NCI-H524 treated with DMSO at 0.1 percent for 48 hours (cell line): Measurements from ENCODE around the gene ABCB6.
"Not testable (repeated sequence)": the region's sequence is repeated elsewhere in the genome, so short reads cannot be mapped to it uniquely, and the experiment has no call there.

Experiments used
- DNase-seq: peaks from one replicate; lab custom pipeline; 2025; lab: John Stamatoyannopoulos, UW

ABCB6 gene

DNA sequence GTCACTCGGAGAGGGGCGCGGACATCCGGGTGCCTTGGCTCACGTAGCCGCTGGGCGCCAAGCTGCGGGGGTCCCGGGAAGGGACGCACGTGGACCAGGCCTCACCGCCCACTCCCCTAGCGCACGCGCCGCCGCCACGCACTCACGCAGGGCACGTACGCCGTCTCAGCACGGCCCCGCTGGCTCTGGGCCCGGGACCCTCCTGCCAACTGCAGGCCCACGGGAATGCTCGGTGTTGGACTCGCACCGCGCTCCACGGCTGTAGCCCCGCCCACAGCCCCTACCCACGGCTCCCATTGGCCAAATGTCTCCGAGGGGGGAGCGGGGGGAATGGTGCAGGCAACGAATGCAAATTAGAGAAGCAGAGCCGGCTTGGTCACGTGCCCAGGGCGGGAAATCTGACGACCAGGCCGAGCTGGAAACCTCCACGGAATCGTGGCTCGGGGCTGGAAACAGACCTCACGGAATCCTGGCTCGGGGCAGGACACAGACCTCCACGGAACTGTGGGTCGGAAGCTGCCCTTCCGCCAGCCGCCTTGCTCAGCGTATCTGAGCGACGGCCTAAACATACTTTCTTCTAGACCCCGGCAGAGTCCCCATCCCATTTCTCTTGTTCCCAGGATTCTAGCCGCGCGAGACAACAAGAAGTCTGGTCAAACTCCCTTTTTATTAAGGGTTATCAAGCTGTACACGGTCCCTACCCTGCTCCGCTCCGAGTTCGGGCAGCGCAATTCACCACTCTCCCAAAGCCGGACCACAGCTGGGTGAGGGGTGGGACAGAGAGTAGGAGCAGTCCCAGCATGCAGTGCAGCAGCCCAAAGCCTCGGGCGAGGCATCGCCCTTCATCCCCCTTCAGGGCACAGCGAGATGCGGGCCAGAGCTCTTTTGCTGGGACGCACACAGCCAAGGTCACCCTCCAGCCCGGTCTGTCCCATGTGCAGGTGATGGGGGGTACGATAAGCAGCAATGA lies at the start of gene ABCB6:
Gene ABCB6 (minus strand): TSS at position 227 of the 970 bp plus-strand sequence. CDS start 285 bp downstream, outside the sequence.
- DNase-seq = peak; percentile 48

GRCh38 chr2:219268294-219268693 lies 49.5 kb upstream of the ABCB6 start:
- DNase-seq = no peak

DNA sequence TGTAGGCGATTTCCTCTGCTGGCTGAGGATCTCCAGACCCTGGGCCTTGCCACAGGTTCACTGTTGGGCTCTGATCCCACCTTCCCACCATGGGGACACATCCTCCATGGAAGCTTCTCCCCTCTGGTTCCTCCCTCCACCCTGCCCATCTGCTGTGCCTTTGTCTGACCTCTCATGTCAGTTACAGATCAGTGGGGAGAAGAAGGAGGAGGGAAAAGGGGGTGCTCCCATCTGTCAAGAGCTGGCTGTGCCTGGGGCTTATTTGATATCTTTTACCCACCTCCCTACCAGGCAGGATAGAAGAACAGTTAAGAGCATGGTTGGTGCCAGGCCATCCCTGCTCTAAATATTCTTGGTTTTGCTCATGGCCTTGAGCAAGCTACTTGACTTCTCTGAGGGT lies 48.1 kb upstream of the ABCB6 start:
- no peak for DNase-seq

- no peak for DNase-seq
Observed at GRCh38 chr2:219266232-219266631, 47.5 kb upstream of the ABCB6 start.

GRCh38 chr2:219261024-219261855 lies 42.5 kb upstream of the ABCB6 start:
- DNase-seq = no peak

- not testable (repeated sequence) for DNase-seq
Observed at GRCh38 chr2:219258942-219259341, 40.2 kb upstream of the ABCB6 start.

- no peak for DNase-seq
Observed at GRCh38 chr2:219254590-219255201, 35.9 kb upstream of the ABCB6 start.

- peak; percentile 39 for DNase-seq
Observed at GRCh38 chr2:219253753-219254589, 35.2 kb upstream of the ABCB6 start, which contains the start of gene TUBA4A. TSS of gene TUBA4A (minus strand) at chr2:219253918. CDS start at chr2:219253858, 60 bp downstream.

- DNase-seq = peak; percentile 31
Observed at GRCh38 chr2:219252900-219253752, 34.4 kb upstream of the ABCB6 start, which contains the start of gene TUBA4B. TSS of gene TUBA4B (plus strand) at chr2:219253243. CDS start at chr2:219253408, 165 bp downstream.

DNA sequence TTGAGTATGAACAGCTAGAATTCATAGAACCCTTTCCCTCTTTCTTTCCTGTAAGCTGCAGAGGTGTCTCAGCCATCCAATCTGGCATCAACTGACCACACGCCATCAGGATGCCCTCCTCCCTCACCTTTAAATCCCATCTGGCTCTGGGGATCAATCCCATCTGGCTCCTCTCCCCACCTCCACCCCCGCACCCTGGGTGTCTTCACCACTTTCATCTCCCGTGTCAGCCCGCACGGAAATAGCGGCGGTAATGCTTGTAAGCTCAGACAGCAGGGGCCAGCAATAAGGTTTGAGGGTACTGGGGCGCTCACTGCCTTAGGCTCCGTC lies 33.8 kb upstream of the ABCB6 start:
- DNase-seq = peak; percentile 7

DNA sequence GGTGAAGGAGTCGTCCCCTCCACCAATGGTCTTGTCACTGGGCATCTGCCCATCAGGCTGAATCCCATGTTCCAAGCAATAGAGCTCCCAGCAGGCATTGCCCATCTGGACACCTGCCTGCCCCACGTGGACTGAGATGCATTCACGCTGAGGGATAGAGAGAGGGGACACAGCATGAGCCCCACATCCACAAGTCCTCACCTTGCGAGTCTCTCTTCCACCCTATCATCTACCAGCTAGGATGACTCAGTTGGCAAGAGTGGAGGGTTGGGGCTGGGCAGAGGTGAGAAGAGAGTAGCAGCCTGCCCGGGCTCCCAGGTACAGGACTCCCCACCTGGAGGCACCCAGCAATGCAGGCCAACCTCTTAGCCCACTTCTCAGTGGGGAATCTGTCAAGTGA lies 33.3 kb upstream of the ABCB6 start:
- DNase-seq = no peak

DNA sequence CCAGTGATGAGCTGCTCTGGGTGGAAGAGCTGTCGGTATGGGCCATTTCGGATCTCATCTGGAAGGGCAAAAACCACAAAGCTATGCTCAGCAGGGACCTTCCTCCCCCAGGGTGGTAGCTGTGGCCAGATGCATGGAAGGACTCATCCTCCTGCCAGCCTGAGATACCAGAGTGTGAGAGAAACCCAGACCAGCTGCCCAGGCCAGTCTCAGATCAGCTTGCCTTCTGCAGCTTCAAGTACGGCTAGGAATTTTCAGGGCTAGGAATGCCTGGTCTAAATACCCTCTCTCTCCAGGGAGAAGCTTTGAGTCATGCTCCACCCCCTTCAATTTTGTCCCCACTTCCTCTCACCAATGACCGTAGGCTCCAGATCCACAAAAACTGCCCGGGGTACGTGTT lies 32.9 kb upstream of the ABCB6 start:
- no peak for DNase-seq

DNA sequence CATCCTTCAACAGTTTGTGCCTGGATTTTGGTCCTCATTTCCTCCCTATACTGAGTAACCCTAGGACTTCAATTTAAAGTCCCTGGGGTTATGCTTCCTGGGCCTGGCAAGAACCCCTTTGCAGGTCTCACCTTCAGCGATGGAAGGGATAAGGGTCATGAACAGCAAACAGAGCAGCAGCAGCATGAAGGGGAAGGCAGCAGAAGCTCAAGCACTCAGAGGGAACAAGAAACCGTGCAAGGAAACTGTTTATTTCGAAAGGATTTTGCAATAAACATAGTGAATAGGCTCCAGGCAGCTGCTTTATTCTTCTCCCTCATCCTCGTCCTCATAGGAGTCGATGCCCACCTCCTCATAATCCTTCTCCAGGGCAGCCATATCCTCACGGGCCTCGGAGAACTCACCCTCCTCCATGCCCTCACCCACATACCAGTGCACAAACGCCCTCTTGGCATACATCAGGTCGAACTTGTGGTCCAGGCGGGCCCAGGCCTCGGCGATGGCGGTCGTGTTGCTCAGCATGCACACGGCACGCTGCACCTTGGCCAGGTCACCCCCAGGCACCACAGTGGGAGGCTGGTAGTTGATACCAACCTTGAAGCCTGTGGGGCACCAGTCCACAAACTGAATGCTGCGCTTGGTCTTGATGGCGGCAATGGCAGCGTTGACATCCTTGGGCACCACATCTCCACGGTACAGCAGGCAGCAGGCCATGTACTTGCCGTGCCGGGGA lies 31.5 kb upstream of the ABCB6 start:
- DNase-seq = no peak

DNA sequence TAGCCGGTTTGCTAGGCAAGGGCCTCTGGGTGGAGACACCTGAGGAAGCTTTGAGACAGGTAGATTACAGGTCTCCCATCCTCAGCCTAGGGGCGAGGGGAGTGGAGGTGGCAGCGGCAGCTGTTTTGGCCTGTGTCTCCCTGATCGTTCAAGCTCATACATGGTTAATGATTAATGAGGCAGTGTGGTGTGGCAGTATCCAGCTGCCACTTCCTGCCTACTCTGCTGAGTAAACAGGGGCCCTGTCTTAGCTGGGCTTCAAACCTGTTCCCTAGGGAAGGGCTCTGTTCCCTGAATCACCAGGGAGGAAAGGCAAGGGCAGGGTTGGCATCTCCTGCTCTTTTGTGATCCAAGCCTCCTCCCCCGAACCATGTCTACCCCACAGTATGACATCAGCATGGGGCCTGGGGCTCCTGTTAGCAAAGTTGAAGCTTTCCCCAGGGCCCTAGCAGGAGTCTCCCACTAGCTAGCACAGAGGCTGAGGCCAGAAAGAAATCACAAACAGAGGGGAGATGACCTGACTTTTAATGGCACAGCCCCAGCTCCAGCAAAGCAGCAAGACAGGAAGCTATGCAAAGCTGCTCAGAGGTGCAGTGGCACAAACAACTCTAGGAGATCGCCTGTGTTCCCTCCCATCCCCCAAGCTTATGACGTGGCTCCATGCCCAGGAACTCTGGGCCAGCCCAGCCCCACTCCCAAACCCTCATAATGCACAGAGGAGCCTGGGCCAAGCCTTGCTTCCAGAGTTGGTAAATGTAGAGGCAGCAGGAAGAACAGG lies 30.6 kb upstream of the ABCB6 start:
- no peak for DNase-seq

DNA sequence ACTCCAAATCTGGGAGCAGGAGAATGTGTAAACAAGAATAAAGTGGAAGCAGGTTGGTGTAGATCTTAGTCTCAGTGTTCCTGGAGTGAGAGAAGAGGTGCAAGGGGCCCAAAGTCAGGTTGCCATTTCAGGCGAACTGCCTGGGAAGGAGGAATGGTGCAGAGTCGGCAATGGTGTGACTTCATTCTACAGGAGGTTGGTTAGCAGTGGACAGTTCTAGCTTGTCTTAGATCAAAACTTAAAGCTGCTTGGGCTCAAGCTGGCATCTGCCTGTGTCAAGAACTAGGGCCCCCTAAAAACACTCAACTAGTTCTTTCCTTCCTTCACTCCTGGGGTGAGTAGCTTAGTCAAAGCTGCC lies 30.1 kb upstream of the ABCB6 start:
- no peak for DNase-seq

DNA sequence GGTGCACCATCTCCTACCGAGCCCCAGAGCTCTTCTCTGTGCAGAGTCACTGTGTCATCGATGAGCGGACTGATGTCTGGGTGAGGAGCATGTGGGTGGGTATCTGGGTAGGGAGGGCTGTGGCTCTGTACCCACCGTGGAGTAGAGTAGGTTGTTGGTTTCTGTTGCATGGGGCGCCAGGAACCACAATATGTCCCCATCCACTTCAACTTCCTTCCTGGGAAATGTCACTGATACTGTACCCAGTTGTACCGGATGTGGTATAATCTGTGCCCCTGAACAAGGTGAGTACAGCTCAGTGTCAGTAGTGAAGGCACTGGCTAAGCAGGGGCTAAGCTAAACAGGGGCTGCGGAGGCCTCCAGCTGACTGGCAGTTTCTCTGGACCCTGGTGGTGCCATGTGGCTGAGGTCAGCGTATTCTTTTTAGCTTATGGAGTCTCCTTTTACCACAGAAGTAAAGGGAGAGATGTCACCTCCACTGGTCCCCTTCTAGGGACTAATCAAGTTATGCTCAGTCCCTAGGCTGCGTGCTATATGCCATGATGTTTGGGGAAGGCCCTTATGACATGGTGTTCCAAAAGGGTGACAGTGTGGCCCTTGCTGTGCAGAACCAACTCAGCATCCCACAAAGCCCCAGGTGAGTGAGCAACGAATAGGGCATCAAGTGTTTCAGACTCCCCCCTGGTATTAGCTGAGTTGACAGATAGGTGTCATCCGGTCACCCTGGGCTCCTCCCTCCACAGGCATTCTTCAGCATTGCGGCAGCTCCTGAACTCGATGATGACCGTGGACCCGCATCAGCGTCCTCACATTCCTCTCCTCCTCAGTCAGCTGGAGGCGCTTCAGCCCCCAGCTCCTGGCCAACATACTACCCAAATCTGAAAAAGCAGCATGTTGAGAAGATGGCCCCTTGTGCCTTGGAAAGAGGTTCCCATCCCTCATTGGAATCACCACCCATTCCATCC lies 29.2 kb upstream of the ABCB6 start:
- no peak for DNase-seq

DNA sequence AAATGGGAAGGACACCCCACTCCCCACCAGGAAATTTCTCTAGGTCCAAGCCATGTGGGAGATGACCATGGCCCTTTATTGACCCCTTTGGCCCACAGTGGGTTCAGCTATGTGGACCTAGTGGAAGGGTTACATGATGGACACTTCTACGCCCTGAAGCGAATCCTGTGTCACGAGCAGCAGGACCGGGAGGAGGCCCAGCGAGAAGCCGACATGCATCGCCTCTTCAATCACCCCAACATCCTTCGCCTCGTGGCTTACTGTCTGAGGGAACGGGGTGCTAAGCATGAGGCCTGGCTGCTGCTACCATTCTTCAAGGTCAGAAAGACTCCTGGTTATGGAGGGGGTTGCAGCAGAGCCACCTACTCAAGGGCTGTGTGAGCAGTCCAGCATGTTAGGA lies 27.8 kb upstream of the ABCB6 start:
- DNase-seq = no peak

DNA sequence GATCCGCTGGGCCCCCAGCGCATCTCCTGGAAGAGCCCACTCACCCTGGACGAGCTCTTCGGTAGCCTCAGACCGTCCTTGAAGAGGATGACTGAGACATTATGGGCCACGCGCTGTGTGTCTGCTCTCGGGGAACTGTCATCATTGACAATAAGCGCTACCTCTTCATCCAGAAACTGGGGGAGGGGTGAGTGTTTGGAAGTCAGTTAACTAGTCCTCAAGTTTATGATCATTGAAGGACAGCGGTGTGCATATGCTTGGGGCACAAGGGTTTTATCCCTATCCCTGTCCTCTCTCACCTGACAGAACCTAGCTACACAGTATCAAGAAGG lies 27.1 kb upstream of the ABCB6 start:
- DNase-seq = no peak
